ENCODE data around the gene NFIX. TPM values are rescaled to one million over a fixed set of nuclear protein-coding genes. Genes with fewer than 3 reads are reported as not detected.

The NFIX gene
- total RNA-seq, 1 donor from 2014 or later, result 8.4 TPM

GRCh38 chr19:12991296-12991695 lies 4.0 kb upstream of the NFIX start:
- Histone ChIP-seq H3K36me3 (ENCODE audit: insufficient read depth, low read length) (no peaks in the 10 kb centered on the region), H3K79me2 (ENCODE audit: insufficient read depth, low read length) (peaks cover 9% of the 10 kb centered on the region), H3K9ac (ENCODE audit: low read length) (no peak overlapping the region), H3K4me2 (ENCODE audit: low read length) (no peak overlapping the region), H3K9me3 (ENCODE audit: insufficient read depth, low read depth, low read length) (no peaks in the 10 kb centered on the region), H2AFZ (ENCODE audit: low read depth, low read length) (no peak overlapping the region), H3K4me1 (ENCODE audit: insufficient read depth, low read length) (peaks cover 4% of the 10 kb centered on the region), H3K27ac (ENCODE audit: low read depth, low read length) (no peak overlapping the region), H4K20me1 (ENCODE audit: insufficient read depth, low read length) (no peaks in the 10 kb centered on the region), H3K4me3 (ENCODE audit: insufficient read depth, low read depth, low read length) (no peak overlapping the region), H3K27me3 (ENCODE audit: insufficient read depth, low read length) (no peaks in the 10 kb centered on the region)
- peaks cover 1% of the 10 kb centered on the region for H3K9me3 Mint-ChIP-seq (ENCODE audit: unreplicated experiment)
- no peaks in the 10 kb centered on the region for H3K4me1 Mint-ChIP-seq (ENCODE audit: low read depth, unreplicated experiment)
- H3K36me3 Mint-ChIP-seq (ENCODE audit: low read depth, unreplicated experiment), result peaks cover 3% of the 10 kb centered on the region
- DNase-seq (ENCODE audit: low read depth), result no peak
- TF ChIP-seq EZH2 (IDR thresholded peaks at IDR 0.05; ENCODE audit: insufficient read depth, low read length) (no peak), CTCF (IDR thresholded peaks at IDR 0.05; ENCODE audit: insufficient read depth, low read depth, low read length) (no peak)
- FAIRE-seq, result no peak
- no peak overlapping the region for H3K27ac Mint-ChIP-seq (ENCODE audit: unreplicated experiment)
- H3K4me3 Mint-ChIP-seq (ENCODE audit: unreplicated experiment), result no peak overlapping the region
- peaks cover 51% of the 10 kb centered on the region for H3K27me3 Mint-ChIP-seq (ENCODE audit: low read depth, unreplicated experiment)

- no peak overlapping the region for H3K9ac ChIP-seq (ENCODE audit: low read length)
These were observed 2.5 kb upstream of the NFIX start for GRCh38 chr19:12992729-12993128.

More at GRCh38 chr19:12992729-12993128, 2.5 kb upstream of the NFIX start:
- Histone ChIP-seq H3K36me3 (ENCODE audit: insufficient read depth, low read length) (no peaks in the 10 kb centered on the region), H3K4me1 (ENCODE audit: insufficient read depth, low read length) (peaks cover 16% of the 10 kb centered on the region), H2AFZ (ENCODE audit: low read depth, low read length) (no peak overlapping the region), H3K9me3 (ENCODE audit: insufficient read depth, low read depth, low read length) (no peaks in the 10 kb centered on the region), H3K27ac (ENCODE audit: low read depth, low read length) (no peak overlapping the region), H4K20me1 (ENCODE audit: insufficient read depth, low read length) (peaks cover 12% of the 10 kb centered on the region), H3K79me2 (ENCODE audit: insufficient read depth, low read length) (peaks cover 23% of the 10 kb centered on the region), H3K4me3 (ENCODE audit: insufficient read depth, low read depth, low read length) (no peak overlapping the region), H3K27me3 (ENCODE audit: insufficient read depth, low read length) (no peaks in the 10 kb centered on the region), H3K4me2 (ENCODE audit: low read length) (no peak overlapping the region)
- no peak overlapping the region for H3K4me3 Mint-ChIP-seq (ENCODE audit: unreplicated experiment)
- no peaks in the 10 kb centered on the region for H3K4me1 Mint-ChIP-seq (ENCODE audit: low read depth, unreplicated experiment)
- DNase-seq (ENCODE audit: low read depth), result no peak
- TF ChIP-seq CTCF (IDR thresholded peaks at IDR 0.05; ENCODE audit: insufficient read depth, low read depth, low read length) (no peak), EZH2 (IDR thresholded peaks at IDR 0.05; ENCODE audit: insufficient read depth, low read length) (no peak)
- H3K36me3 Mint-ChIP-seq (ENCODE audit: low read depth, unreplicated experiment), result peaks cover 3% of the 10 kb centered on the region
- no peak for FAIRE-seq
- H3K27ac Mint-ChIP-seq (ENCODE audit: unreplicated experiment), result no peak overlapping the region
- peaks cover 51% of the 10 kb centered on the region for H3K27me3 Mint-ChIP-seq (ENCODE audit: low read depth, unreplicated experiment)
- peaks cover 3% of the 10 kb centered on the region for H3K9me3 Mint-ChIP-seq (ENCODE audit: unreplicated experiment)

All from astrocyte (in vitro differentiated cells and primary cell).